ENCODE results near the gene DTHD1. TPM values are rescaled to one million over a fixed set of nuclear protein-coding genes. Genes with fewer than 3 reads are reported as not detected.

The DTHD1 gene
- total RNA-seq, 1 experiment from 2014 or later = not detected

- no peak for TF ChIP-seq SIN3A (IDR thresholded peaks at IDR 0.05; ENCODE audit: low read depth)
- no peak for TF ChIP-seq JUND (IDR thresholded peaks at IDR 0.05)
- TF ChIP-seq TCF7L2 (IDR thresholded peaks at IDR 0.05; ENCODE audit: borderline replicate concordance, extremely low read depth, insufficient read depth, insufficient read length) = no peak
- TF ChIP-seq POLR2A (IDR thresholded peaks at IDR 0.05; ENCODE audit: borderline replicate concordance, extremely low read depth, insufficient read depth, insufficient read length) = no peak
- TF ChIP-seq CBX3 (IDR thresholded peaks at IDR 0.05; ENCODE audit: low read depth) = no peak
Measured at GRCh38 chr4:36274158-36274557, 7.3 kb upstream of the DTHD1 start (continued).

- H3K4me3 ChIP-seq (replicated peaks in 1 of 2; ENCODE audit: low read depth in 1 of 2, low read length in 2 of 2) = no peak overlapping the region
- RAD21 ChIA-PET (ENCODE audit: low non-redundant PET in 1 of 2, low total read pairs in 2 of 2, uncharacterized antibody in 2 of 2, unreplicated experiment in 2 of 2) = no interaction called here
- TF ChIP-seq FOSL1 (IDR thresholded peaks at IDR 0.05; ENCODE audit: low read depth) (no peak), RAD21 (IDR thresholded peaks at IDR 0.05; ENCODE audit: low read depth) (no peak)
- no peaks in the 10 kb centered on the region for H3K9me2 ChIP-seq (ENCODE audit: insufficient read depth)
- DNase-seq (ENCODE audit: low read depth, low spot score) (no peak), ATAC-seq (no peak)
- H3K9me3 ChIP-seq (ENCODE audit: control insufficient read depth in 1 of 2, insufficient read depth in 1 of 2, low read depth in 1 of 2, low read length in 2 of 2) = no peaks in the 10 kb centered on the region
- H4K20me1 ChIP-seq (ENCODE audit: insufficient read depth) = no peaks in the 10 kb centered on the region
- H3K36me3 ChIP-seq (ENCODE audit: control insufficient read depth in 1 of 2, insufficient read depth in 2 of 2, low read length in 2 of 2) = no peaks in the 10 kb centered on the region
- POLR2A ChIA-PET = no interaction called here
- no peaks in the 10 kb centered on the region for H3K27me3 ChIP-seq (ENCODE audit: insufficient read depth, low read length)
- BruUV-seq (replicated peaks) = no TSS peak
- no peak overlapping the region for H3K4me2 ChIP-seq (ENCODE audit: low read length)
- H3K9ac ChIP-seq (ENCODE audit: low read length) = no peak overlapping the region
- CTCF ChIA-PET = no interaction called here
- H2AFZ ChIP-seq (ENCODE audit: low read depth, low read length, poor library complexity, severe bottlenecking) = peak overlapping the region; percentile 56
- no peak overlapping the region for H3K27ac ChIP-seq (ENCODE audit: low read depth, low read length)
- no peaks in the 10 kb centered on the region for H3K79me2 ChIP-seq (ENCODE audit: insufficient read depth, low read length)
- H3K4me1 ChIP-seq (ENCODE audit: control insufficient read depth in 1 of 2, insufficient read depth in 2 of 2, low read length in 2 of 2) = no peaks in the 10 kb centered on the region
- intact Hi-C loops (cut with micrococcal nuclease) = no loop called here
Measured at GRCh38 chr4:36277533-36277932, 3.9 kb upstream of the DTHD1 start.

- POLR2A ChIA-PET = no interaction called here
- ATAC-seq (no peak), DNase-seq (ENCODE audit: low read depth, low spot score) (no peak)
- no peak for TF ChIP-seq SRF (IDR thresholded peaks at IDR 0.05; ENCODE audit: low read depth)
- no peak for TF ChIP-seq POLR2AphosphoS5 (IDR thresholded peaks at IDR 0.05; ENCODE audit: low read depth, low read length)
- no peak for TF ChIP-seq ELF1 (IDR thresholded peaks at IDR 0.05; ENCODE audit: borderline replicate concordance, low read depth)
- TF ChIP-seq ATF3 (IDR thresholded peaks at IDR 0.05) = no peak
- TF ChIP-seq ZFX (IDR thresholded peaks at IDR 0.05) = no peak
- TF ChIP-seq REST (IDR thresholded peaks at IDR 0.05; ENCODE audit: low read depth) = no peak
- no peak for TF ChIP-seq JUND (IDR thresholded peaks at IDR 0.05)
- TF ChIP-seq EGR1 (IDR thresholded peaks at IDR 0.05; ENCODE audit: low read depth) = no peak
- no peak for TF ChIP-seq YY1 (IDR thresholded peaks at IDR 0.05; ENCODE audit: extremely low read depth, insufficient replicate concordance, low read depth, low read length)
- no peak for TF ChIP-seq RAD21 (IDR thresholded peaks at IDR 0.05; ENCODE audit: low read depth)
- no peak for TF ChIP-seq CEBPB (IDR thresholded peaks at IDR 0.05; ENCODE audit: low read depth)
- TF ChIP-seq EZH2phosphoT487 (IDR thresholded peaks at IDR 0.05; ENCODE audit: borderline replicate concordance) = no peak
- TF ChIP-seq POLR2A (IDR thresholded peaks at IDR 0.05; ENCODE audit: borderline replicate concordance, extremely low read depth, insufficient read depth, insufficient read length) = no peak
- no peak for TF ChIP-seq CBX3 (IDR thresholded peaks at IDR 0.05; ENCODE audit: low read depth)
- no peak for TF ChIP-seq TCF7L2 (IDR thresholded peaks at IDR 0.05; ENCODE audit: borderline replicate concordance, extremely low read depth, insufficient read depth, insufficient read length)
- H3K4me3 ChIP-seq (replicated peaks in 1 of 2; ENCODE audit: low read depth in 1 of 2, low read length in 2 of 2) = no peak overlapping the region
- intact Hi-C loops (cut with micrococcal nuclease) = no loop called here
- no peaks in the 10 kb centered on the region for H3K9me3 ChIP-seq (ENCODE audit: control insufficient read depth in 1 of 2, insufficient read depth in 1 of 2, low read depth in 1 of 2, low read length in 2 of 2)
- no peaks in the 10 kb centered on the region for H3K4me1 ChIP-seq (ENCODE audit: control insufficient read depth in 1 of 2, insufficient read depth in 2 of 2, low read length in 2 of 2)
- no peak overlapping the region for H3K9ac ChIP-seq (ENCODE audit: low read length)
- no TSS peak for BruUV-seq (replicated peaks)
- H3K36me3 ChIP-seq (ENCODE audit: control insufficient read depth in 1 of 2, insufficient read depth in 2 of 2, low read length in 2 of 2) = no peaks in the 10 kb centered on the region
- no peak overlapping the region for H3K27ac ChIP-seq (ENCODE audit: low read depth, low read length)
- H3K9me2 ChIP-seq (ENCODE audit: insufficient read depth) = no peaks in the 10 kb centered on the region
- no peaks in the 10 kb centered on the region for H3K79me2 ChIP-seq (ENCODE audit: insufficient read depth, low read length)
- H2AFZ ChIP-seq (ENCODE audit: low read depth, low read length, poor library complexity, severe bottlenecking) = no peak overlapping the region
- no peaks in the 10 kb centered on the region for H3K27me3 ChIP-seq (ENCODE audit: insufficient read depth, low read length)
- no peaks in the 10 kb centered on the region for H4K20me1 ChIP-seq (ENCODE audit: insufficient read depth)
- CTCF ChIA-PET = no interaction called here
- RAD21 ChIA-PET (ENCODE audit: low non-redundant PET in 1 of 2, low total read pairs in 2 of 2, uncharacterized antibody in 2 of 2, unreplicated experiment in 2 of 2) = no interaction called here
- H3K4me2 ChIP-seq (ENCODE audit: low read length) = no peak overlapping the region
Measured at GRCh38 chr4:36278789-36279188, 2.6 kb upstream of the DTHD1 start.

Data from HCT116 (cell line).